Thoracic aorta (tissue), 2 donors: ENCODE measurements around the gene CHST3. TPM values are rescaled to one million over a fixed set of nuclear protein-coding genes. Genes with fewer than 3 reads are reported as not detected.
A peak's percentile ranks its signal among the peaks of the same experiment; 100 is the strongest.

Experiments
- ATAC-seq: fragments of 150-250 bp; one replicate; pipeline ENCODE4 v1.8.0; 2017; ENCODE audit warnings: low read depth; ENCODE audit not compliant: insufficient number of reproducible peaks, low FRiP score
- DNase-seq: peaks from one replicate; pipeline ENCODE4 v3.0.0-alpha.2; 2020; ENCODE audit warnings: low spot score
- H3K27ac ChIP-seq, 2 donors: fragments of 200-600 bp; sonication (generic); 1 replicate in 1 of 2; 2 replicates in 1 of 2; pipeline ENCODE4 v1.5.1; 2016; ENCODE audit warnings: mild to moderate bottlenecking in 2 of 2, moderate library complexity in 2 of 2
- H3K27me3 ChIP-seq: fragments of 200-600 bp; sonication (generic); replicated peaks from 2 replicates; pipeline ENCODE4 v1.6.0; 2016; ENCODE audit warnings: mild to moderate bottlenecking; ENCODE audit not compliant: insufficient read depth
- H3K36me3 ChIP-seq: fragments of 200-600 bp; sonication (generic); one replicate; pipeline ENCODE4 v1.5.1; 2016
- H3K4me1 ChIP-seq, 2 donors: fragments of 200-600 bp; sonication (generic); 1 replicate in 1 of 2; 2 replicates in 1 of 2; pipeline versions ENCODE4 v1.5.1 to v1.6.0; 2016; ENCODE audit warnings: low read depth in 2 of 2, mild to moderate bottlenecking in 1 of 2; ENCODE audit not compliant: control insufficient read depth in 1 of 2
- H3K4me3 ChIP-seq: fragments of 200-600 bp; sonication (generic); 2 replicates; pipeline ENCODE4 v1.5.1; 2016; ENCODE audit warnings: mild to moderate bottlenecking
- H3K9me3 ChIP-seq: fragments of 200-600 bp; sonication (generic); 2 replicates; pipeline ENCODE4 v1.5.1; 2016
- total RNA-seq, 2 donors: library from RNA; depleted of rRNA; stranded (reverse); fragments of >200 nt; gene quantifications; one replicate each; pipeline versions ENCODE4 v1.1.0 to v1.2.3, GENCODE V29; 2016
- TF ChIP-seq, protein P1 (sequence below): fragments of 200-600 bp; sonication (generic); IDR thresholded peaks from one replicate; pipeline ENCODE4 v1.5.1; 2019; ENCODE audit warnings: antibody characterized with exemption

CHST3 gene
- total RNA-seq, 2 donors from 2014 or later = 54.4 to 80.6 TPM

DNA sequence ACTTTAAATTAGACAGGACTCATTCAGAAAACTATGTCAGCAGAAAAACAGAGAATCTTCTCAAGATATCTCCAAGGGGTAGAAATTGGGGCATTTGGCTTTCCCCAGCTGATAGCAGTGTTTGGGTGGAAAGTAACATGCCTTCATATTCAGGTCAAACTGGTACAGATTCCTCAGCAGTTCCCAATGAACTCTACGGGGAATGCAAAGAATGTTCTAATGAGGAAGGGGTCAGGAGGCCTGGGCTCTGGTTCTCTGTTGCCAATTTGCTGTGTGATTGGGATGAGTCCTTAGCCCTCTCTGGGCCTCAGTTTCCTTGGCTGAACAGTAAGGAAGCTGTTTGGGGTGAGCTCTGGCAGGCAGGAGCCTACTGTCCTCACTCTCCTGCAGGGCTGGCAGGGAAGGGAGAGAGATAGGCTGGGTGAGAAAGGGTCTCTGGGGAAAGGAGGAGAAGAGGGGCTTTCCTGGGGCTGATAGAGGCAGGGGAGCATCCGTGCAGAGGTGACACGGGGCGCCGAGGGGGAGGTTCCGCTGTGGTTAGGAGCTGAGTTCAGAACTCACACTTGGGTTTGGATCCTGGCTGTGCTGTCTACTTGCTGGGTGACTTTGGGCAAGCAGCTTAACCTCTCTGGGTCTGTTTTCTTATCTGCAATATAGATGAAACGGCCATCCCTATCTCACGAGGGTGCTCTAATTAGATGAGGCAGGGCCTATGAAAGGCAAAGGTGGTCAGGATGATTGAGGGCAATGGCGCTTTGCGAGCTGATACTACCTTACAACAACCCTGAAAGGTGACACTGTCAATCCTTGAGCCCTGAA is 79.0 kb downstream of the CHST3 start:
- TF ChIP-seq, protein P1, sequence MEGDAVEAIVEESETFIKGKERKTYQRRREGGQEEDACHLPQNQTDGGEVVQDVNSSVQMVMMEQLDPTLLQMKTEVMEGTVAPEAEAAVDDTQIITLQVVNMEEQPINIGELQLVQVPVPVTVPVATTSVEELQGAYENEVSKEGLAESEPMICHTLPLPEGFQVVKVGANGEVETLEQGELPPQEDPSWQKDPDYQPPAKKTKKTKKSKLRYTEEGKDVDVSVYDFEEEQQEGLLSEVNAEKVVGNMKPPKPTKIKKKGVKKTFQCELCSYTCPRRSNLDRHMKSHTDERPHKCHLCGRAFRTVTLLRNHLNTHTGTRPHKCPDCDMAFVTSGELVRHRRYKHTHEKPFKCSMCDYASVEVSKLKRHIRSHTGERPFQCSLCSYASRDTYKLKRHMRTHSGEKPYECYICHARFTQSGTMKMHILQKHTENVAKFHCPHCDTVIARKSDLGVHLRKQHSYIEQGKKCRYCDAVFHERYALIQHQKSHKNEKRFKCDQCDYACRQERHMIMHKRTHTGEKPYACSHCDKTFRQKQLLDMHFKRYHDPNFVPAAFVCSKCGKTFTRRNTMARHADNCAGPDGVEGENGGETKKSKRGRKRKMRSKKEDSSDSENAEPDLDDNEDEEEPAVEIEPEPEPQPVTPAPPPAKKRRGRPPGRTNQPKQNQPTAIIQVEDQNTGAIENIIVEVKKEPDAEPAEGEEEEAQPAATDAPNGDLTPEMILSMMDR = no peak
- no peaks in the 10 kb centered on the region for H3K27me3 ChIP-seq
- H3K36me3 ChIP-seq = no peaks in the 10 kb centered on the region
- DNase-seq (no peak), ATAC-seq (no peak)
- peaks cover 0 to 45% of the 10 kb centered on the region in 2 donors for H3K4me1 ChIP-seq
- peak overlapping the region in 1 of 2 donors; percentile 85 for H3K27ac ChIP-seq
- H3K4me3 ChIP-seq = no peak overlapping the region
- no peaks in the 10 kb centered on the region for H3K9me3 ChIP-seq

DNA sequence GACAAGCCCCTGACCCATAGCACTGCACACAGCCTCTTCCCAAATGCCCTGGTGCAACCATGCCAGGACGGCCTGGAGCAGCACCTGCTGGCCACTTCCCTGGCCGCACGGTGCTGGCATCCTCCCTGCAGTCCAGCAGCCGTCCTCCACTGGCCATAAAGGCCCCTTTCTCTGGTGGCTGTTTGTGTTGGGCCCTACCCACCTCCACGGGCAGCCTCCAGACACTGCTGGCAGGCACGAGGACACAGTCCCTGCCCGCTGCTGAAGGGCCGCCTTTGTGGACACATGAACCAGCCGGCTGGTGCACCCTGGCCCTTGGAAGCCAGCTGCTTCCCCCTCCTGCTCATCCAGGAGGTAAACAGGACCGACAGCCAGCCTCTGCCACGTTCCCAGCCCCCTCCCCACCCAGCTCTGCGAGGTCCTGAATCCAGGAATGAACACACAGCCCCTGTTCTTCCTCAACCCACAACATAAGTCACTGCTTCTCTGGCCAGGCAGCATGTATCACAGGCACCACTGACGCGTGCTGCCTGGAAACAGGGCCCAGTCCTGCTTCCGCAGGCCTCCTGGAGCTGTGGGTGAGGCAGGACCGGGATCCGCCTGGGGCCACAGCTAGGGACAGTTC is 80.3 kb downstream of the CHST3 start:
- TF ChIP-seq, protein P1 = peak; percentile 70
- Histone ChIP-seq H3K9me3 (no peaks in the 10 kb centered on the region), H3K4me3 (no peak overlapping the region), H3K4me1 (peaks cover 0 to 34% of the 10 kb centered on the region in 2 donors), H3K36me3 (no peaks in the 10 kb centered on the region), H3K27ac (peak overlapping the region; percentile 83 to 85), H3K27me3 (no peaks in the 10 kb centered on the region)
- DNase-seq (peak; percentile 56), ATAC-seq (peak; percentile 72)

DNA sequence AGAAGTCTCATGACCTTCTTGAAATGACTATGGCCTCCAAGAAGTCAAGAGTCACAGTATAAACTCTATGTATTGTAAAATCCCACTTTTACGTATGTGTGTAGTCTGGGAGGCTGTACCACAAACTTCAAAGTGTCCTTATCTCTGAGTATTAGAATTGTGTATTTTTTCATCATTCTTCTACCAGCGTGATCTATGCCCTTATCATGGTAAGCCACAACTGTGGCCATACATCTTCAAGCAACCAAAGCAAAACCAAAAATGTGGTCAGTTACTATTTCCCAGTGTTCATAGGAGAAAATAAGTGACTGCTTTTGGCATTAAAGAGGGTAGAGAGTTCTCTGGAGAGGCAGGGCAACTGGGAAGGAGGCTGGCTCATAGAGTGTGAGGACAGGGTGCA is 81.4 kb downstream of the CHST3 start:
- no peak overlapping the region for H3K4me3 ChIP-seq
- H3K27me3 ChIP-seq = no peaks in the 10 kb centered on the region
- no peaks in the 10 kb centered on the region for H3K36me3 ChIP-seq
- no peak for DNase-seq
- peak overlapping the region; percentile 83 to 85 for H3K27ac ChIP-seq
- peaks cover 0 to 33% of the 10 kb centered on the region in 2 donors for H3K4me1 ChIP-seq
- no peak for ATAC-seq
- H3K9me3 ChIP-seq = no peaks in the 10 kb centered on the region
- TF ChIP-seq, protein P1 = no peak

DNA sequence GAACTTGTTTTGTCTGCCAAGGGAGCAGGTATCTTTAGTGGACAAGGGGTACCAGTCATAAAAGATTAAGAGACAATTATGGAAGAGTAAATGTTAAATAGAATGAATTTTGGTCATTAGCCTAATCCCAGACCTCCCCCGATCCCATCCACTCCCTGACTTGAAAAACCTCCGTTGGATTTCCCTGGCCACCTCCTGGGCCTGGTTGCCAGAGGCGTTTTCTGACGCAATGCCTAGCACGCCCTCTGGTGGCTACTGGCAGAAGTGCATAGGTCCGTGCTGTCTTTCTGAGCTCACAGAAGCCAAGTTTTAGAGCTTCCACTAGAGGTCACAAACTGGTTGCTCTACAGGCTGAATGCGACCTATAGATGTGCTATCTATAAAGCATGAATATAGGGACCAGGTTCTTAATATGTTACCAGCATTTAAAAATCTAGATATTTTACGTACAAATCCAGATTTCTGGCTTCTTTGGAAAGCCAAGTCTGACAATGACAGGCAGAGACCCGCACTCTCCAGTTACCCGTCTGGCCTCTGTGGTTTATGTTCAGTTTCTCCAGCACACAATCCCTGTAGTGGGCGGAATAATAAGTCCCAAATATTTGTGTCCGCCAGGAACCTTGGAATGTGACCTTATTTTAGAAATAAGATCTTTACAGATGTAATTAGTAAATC is 84.4 kb downstream of the CHST3 start:
- Histone ChIP-seq H3K27ac (no peak overlapping the region), H3K4me1 (peaks cover 0 to 25% of the 10 kb centered on the region in 2 donors), H3K27me3 (no peaks in the 10 kb centered on the region), H3K9me3 (no peaks in the 10 kb centered on the region), H3K36me3 (no peaks in the 10 kb centered on the region), H3K4me3 (no peak overlapping the region)
- DNase-seq = peak; percentile 57
- peak; percentile 48 for ATAC-seq
- TF ChIP-seq, protein P1 = peak; percentile 99

DNA sequence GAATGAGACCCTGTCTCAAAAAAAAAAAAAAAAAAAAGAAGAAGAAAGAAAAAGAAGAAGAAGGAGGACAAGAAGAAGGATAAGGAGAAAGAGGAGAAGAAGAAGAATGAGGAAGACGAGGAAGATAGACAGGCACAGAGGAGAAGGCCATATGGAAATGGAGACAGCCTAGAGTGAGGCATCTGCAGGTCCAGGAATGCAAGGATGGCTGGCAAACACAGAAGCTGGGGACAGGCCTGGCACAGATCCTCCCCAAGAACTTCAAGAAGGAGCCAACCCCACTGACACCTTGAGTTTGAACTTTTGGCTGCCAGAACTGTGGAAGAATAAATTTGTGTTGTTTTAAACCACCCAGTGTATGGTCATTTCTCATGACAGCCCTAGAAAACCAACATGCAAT is 85.3 kb downstream of the CHST3 start:
- no peaks in the 10 kb centered on the region for H3K36me3 ChIP-seq
- H3K4me1 ChIP-seq = peaks cover 0 to 17% of the 10 kb centered on the region in 2 donors
- ATAC-seq (no peak), DNase-seq (no peak)
- no peaks in the 10 kb centered on the region for H3K9me3 ChIP-seq
- no peaks in the 10 kb centered on the region for H3K27me3 ChIP-seq
- no peak overlapping the region for H3K27ac ChIP-seq
- H3K4me3 ChIP-seq = no peak overlapping the region
- TF ChIP-seq, protein P1 = no peak
